Stomach (tissue), 9 donors: ENCODE results near the gene PRRG4. TPM values are rescaled to one million over a fixed set of nuclear protein-coding genes. Genes with fewer than 3 reads are reported as not detected.
A peak's percentile ranks its signal among the peaks of the same experiment; 100 is the strongest.
"Not testable (repeated sequence)": the region's sequence is repeated elsewhere in the genome, so short reads cannot be mapped to it uniquely, and the experiment has no call there.

ENCODE experiments used
- DNase-seq, 2 donors: peaks; one replicate each; pipeline versions ENCODE4 v3.0.0 to v3.0.0-alpha.2; 2013 to 2019
- H3K27ac ChIP-seq, 5 donors: fragments of 200-600 bp in 4 of 5; sonication (generic) in 4 of 5; one replicate each; pipeline ENCODE4 v1.5.1; 2013 to 2019; ENCODE audit warnings: mild to moderate bottlenecking in 1 of 5, moderate library complexity in 1 of 5
- H3K27me3 ChIP-seq, 3 donors: fragments of 200-600 bp; sonication (generic); one replicate each; pipeline ENCODE4 v1.5.1; 2017 to 2019; ENCODE audit warnings: mixed run types in 1 of 3
- H3K36me3 ChIP-seq, 4 donors: fragments of 200-600 bp; sonication (generic); 1 replicate in 3 of 4; 2 replicates in 1 of 4; pipeline ENCODE4 v1.5.1; 2016 to 2019
- H3K4me1 ChIP-seq, 4 donors: fragments of 200-600 bp; sonication (generic); one replicate each; pipeline ENCODE4 v1.5.1; 2016 to 2019
- H3K4me3 ChIP-seq, 4 donors: fragments of 200-600 bp; sonication (generic) in 3 of 4; one replicate each; pipeline ENCODE4 v1.5.1; 2016 to 2019; ENCODE audit warnings: mild to moderate bottlenecking in 1 of 4
- H3K9me3 ChIP-seq, 4 donors: fragments of 200-600 bp; sonication (generic); one replicate each; pipeline ENCODE4 v1.5.1; 2016 to 2019
- EP300 ChIP-seq: sonication (generic); formaldehyde crosslinking; IDR thresholded peaks from one replicate; pipeline ENCODE4 v1.6.1; 2017; ENCODE audit warnings: antibody characterized with exemption
- POLR2A ChIP-seq, 4 donors: fragments of 450-650 bp; IDR thresholded peaks; one replicate each; pipeline ENCODE4 v1.6.1; 2016; ENCODE audit warnings: antibody characterized with exemption in 4 of 4, control low read depth in 2 of 4, mild to moderate bottlenecking in 1 of 4, moderate library complexity in 1 of 4
- POLR2AphosphoS5 ChIP-seq, 3 donors: sonication (generic); formaldehyde crosslinking; IDR thresholded peaks; one replicate each; pipeline ENCODE4 v1.6.1; 2016; ENCODE audit warnings: antibody characterized with exemption in 3 of 3
- WGBS, 5 donors: extraction: QIAGEN DNeasy Blood & Tissue Kit in 3 of 5; methylation state at CpG; one replicate each; pipeline versions ENCODE4 v1.1.5 to v1.1.7; 2013 to 2018; 5-methylcytosine and 5-hydroxymethylcytosine counted together
- intact Hi-C: fragments of 100-400 bp; cut with DNase I; formaldehyde crosslinking; loops from one replicate; pipeline ENCODE4 v1.15.1; 2023; ENCODE audit warnings: low total_unique reads
- polyA plus RNA-seq, 3 donors: library from polyadenylated mRNA; stranded (reverse); fragments of 200-250 nt; gene quantifications; one replicate each; pipeline ENCODE4 v1.2.3, GENCODE V29; 2013
- total RNA-seq, 5 donors: library from RNA; depleted of rRNA; stranded (reverse); fragments of >200 nt; gene quantifications; one replicate each; pipeline versions ENCODE4 v1.1.0 to v1.2.3, GENCODE V29; 2014 to 2016
- TF ChIP-seq, protein P1 (sequence below), 7 experiments: fragments of 450-650 bp in 4 of 7; fragments of 200-600 bp in 3 of 7; sonication (generic) in 3 of 7; IDR thresholded peaks; one replicate each; pipeline ENCODE4 v1.5.1; 2016 to 2019; ENCODE audit warnings: antibody characterized with exemption in 7 of 7, control low read depth in 2 of 7, mild to moderate bottlenecking in 1 of 7
- donor health status: healthy with polysubstance abuse.
- donor health status: Bipolar disorder and iron deficiency.
- donor health status: healthy.

Gene PRRG4
- total and polyA plus RNA-seq, 8 donors, result under 0.01 to 9.0 (median 4.3) TPM

GRCh38 chr11:32864555-32864954, 34.8 kb downstream of the PRRG4 start:
- H3K36me3 ChIP-seq, result no peaks in the 10 kb centered on the region
- TF ChIP-seq, protein P1, sequence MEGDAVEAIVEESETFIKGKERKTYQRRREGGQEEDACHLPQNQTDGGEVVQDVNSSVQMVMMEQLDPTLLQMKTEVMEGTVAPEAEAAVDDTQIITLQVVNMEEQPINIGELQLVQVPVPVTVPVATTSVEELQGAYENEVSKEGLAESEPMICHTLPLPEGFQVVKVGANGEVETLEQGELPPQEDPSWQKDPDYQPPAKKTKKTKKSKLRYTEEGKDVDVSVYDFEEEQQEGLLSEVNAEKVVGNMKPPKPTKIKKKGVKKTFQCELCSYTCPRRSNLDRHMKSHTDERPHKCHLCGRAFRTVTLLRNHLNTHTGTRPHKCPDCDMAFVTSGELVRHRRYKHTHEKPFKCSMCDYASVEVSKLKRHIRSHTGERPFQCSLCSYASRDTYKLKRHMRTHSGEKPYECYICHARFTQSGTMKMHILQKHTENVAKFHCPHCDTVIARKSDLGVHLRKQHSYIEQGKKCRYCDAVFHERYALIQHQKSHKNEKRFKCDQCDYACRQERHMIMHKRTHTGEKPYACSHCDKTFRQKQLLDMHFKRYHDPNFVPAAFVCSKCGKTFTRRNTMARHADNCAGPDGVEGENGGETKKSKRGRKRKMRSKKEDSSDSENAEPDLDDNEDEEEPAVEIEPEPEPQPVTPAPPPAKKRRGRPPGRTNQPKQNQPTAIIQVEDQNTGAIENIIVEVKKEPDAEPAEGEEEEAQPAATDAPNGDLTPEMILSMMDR (IDR thresholded peaks at IDR 0.05), result no peak
- no peak for TF ChIP-seq EP300
- no peak overlapping the region for H3K27ac ChIP-seq
- H3K27me3 ChIP-seq, result no peaks in the 10 kb centered on the region
- H3K9me3 ChIP-seq, result peaks cover 0 to 5% (median 2%) of the 10 kb centered on the region in 4 donors
- intact Hi-C loops, result no loop called here
- no peak for DNase-seq
- H3K4me1 ChIP-seq, result no peaks in the 10 kb centered on the region
- no peak overlapping the region for H3K4me3 ChIP-seq

- H3K36me3 ChIP-seq, H3K4me3 ChIP-seq, H3K9me3 ChIP-seq, H3K27ac ChIP-seq, H3K4me1 ChIP-seq, H3K27me3 ChIP-seq, intact Hi-C loops, DNase-seq: not testable (repeated sequence)
- 71 to 86% (median 72%) methylated on average over 4 of the region's 4 CpGs for WGBS, 5 donors
Observed at GRCh38 chr11:32868752-32869151, 39.0 kb downstream of the PRRG4 start.

DNA sequence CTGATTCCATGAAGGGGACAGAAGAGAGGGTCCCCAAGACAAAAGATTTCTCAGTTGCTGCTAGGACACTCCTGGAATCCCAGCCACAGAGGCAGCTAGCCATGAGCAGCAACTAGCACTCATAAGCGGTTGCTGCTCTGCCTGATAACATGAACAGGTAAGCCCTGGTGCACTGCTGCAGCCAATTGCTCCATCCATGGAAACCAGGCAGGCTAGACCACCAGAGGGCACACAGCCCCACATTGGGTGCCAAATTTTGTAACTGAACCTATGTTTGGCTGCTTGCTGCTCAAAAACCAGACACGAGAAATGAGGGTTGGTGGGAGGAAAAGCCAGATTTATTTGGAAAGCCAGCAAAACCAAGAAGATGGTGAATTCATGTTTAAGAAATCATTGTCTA, 40.9 kb downstream of the PRRG4 start:
- H3K27me3 ChIP-seq, result peaks cover 0 to 4% (median 0%) of the 10 kb centered on the region in 3 donors
- TF ChIP-seq POLR2A (IDR thresholded peaks at IDR 0.05) (no peak), EP300 (no peak)
- WGBS, 5 donors, result 41 to 59% (median 51%) methylated on average over 2 of the region's 2 CpGs
- no peak overlapping the region for H3K27ac ChIP-seq
- intact Hi-C loops, result no loop called here
- no peaks in the 10 kb centered on the region for H3K36me3 ChIP-seq
- DNase-seq, result peak in 1 of 2 donors; percentile 23
- peaks cover 0 to 5% (median 2%) of the 10 kb centered on the region in 4 donors for H3K9me3 ChIP-seq
- no peaks in the 10 kb centered on the region for H3K4me1 ChIP-seq
- H3K4me3 ChIP-seq, result no peak overlapping the region

GRCh38 chr11:32874132-32874531, 44.4 kb downstream of the PRRG4 start:
- Histone ChIP-seq H3K4me3 (no peak overlapping the region), H3K9me3 (no peaks in the 10 kb centered on the region), H3K27ac (no peak overlapping the region), H3K36me3 (no peaks in the 10 kb centered on the region), H3K4me1 (no peaks in the 10 kb centered on the region), H3K27me3 (peaks cover 0 to 4% (median 0%) of the 10 kb centered on the region in 3 donors)
- no peak for DNase-seq
- no peak for TF ChIP-seq POLR2AphosphoS5 (IDR thresholded peaks at IDR 0.05)
- TF ChIP-seq, protein P1 (IDR thresholded peaks at IDR 0.05), result no peak
- no peak for TF ChIP-seq POLR2A (IDR thresholded peaks at IDR 0.05)
- intact Hi-C loops, result no loop called here

- intact Hi-C loops, result no loop called here
- no peak for TF ChIP-seq POLR2AphosphoS5 (IDR thresholded peaks at IDR 0.05)
- no peak for TF ChIP-seq EP300
- TF ChIP-seq, protein P1 (IDR thresholded peaks at IDR 0.05), result no peak
- TF ChIP-seq POLR2A (IDR thresholded peaks at IDR 0.05), result no peak
- Histone ChIP-seq H3K36me3 (no peaks in the 10 kb centered on the region), H3K27ac (no peak overlapping the region), H3K9me3 (no peaks in the 10 kb centered on the region), H3K4me3 (no peak overlapping the region), H3K4me1 (no peaks in the 10 kb centered on the region), H3K27me3 (no peaks in the 10 kb centered on the region)
- WGBS, 5 donors, result 60 to 74% (median 69%) methylated on average over 4 of the region's 4 CpGs
- DNase-seq, result no peak
Observed at GRCh38 chr11:32881286-32881685, 51.6 kb downstream of the PRRG4 start.

DNA sequence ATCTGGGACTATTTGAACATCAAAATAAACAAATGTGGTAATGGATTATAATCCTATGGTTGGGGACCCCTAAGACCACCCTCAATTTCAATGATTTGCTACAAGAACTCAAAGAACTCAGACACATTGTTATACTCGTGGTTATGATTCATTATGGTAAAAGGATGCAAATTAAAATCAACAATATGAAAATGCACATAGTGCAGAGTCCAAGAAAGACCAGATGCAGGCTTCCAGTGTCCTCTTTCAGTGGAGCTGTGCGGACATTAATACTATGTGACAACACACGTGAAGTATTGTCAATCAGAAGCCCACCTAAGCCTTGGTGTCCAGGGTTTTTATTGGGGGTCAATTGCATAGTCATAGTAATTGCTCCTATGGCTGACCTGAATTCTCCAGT, 53.7 kb downstream of the PRRG4 start:
- no peaks in the 10 kb centered on the region for H3K27me3 ChIP-seq
- no peak overlapping the region for H3K27ac ChIP-seq
- WGBS, 5 donors, result 58 to 91% (median 72%) methylated on average over 3 of the region's 3 CpGs
- intact Hi-C loops, result no loop called here
- H3K36me3 ChIP-seq, result no peaks in the 10 kb centered on the region
- DNase-seq, result no peak
- no peaks in the 10 kb centered on the region for H3K4me1 ChIP-seq
- H3K4me3 ChIP-seq, result no peak overlapping the region
- no peaks in the 10 kb centered on the region for H3K9me3 ChIP-seq
- TF ChIP-seq EP300 (no peak), POLR2AphosphoS5 (IDR thresholded peaks at IDR 0.05) (no peak), POLR2A (IDR thresholded peaks at IDR 0.05) (no peak)
- TF ChIP-seq, protein P1 (IDR thresholded peaks at IDR 0.05), result no peak
